ENCODE results near the gene TMEM132C. TPM values are rescaled to one million over a fixed set of nuclear protein-coding genes. Genes with fewer than 3 reads are reported as not detected.

TMEM132C gene
- polyA plus RNA-seq, 1 donor = 1.3 TPM

- Histone ChIP-seq H3K36me3 (ENCODE audit: control insufficient read depth, insufficient read depth, low read length) (no peaks in the 10 kb centered on the region), H3K4me3 (ENCODE audit: low read length) (no peak overlapping the region), H3K27me3 (ENCODE audit: control insufficient read depth, insufficient read depth, low read length) (peaks cover 7% of the 10 kb centered on the region), H3K4me1 (ENCODE audit: control insufficient read depth, insufficient read depth, low read length) (no peaks in the 10 kb centered on the region), H3K27ac (ENCODE audit: low read length) (no peak overlapping the region), H3K9me3 (ENCODE audit: control insufficient read depth, low read depth, low read length) (no peaks in the 10 kb centered on the region)
- WGBS (ENCODE audit: insufficient coverage, low lambda C conversion rate) = 83% methylated on average over 3 of the region's 9 CpGs
- DNase-seq = no peak
These were observed 8.0 kb upstream of the TMEM132C start for GRCh38 chr12:128258866-128259555.

- H3K27ac ChIP-seq (ENCODE audit: low read length) = no peak overlapping the region
- no peak for DNase-seq
- no peak overlapping the region for H3K4me3 ChIP-seq (ENCODE audit: low read length)
- 0% methylated on average over 1 of the region's 5 CpGs for WGBS (ENCODE audit: insufficient coverage, low lambda C conversion rate)
- H3K36me3 ChIP-seq (ENCODE audit: control insufficient read depth, insufficient read depth, low read length) = no peaks in the 10 kb centered on the region
- no peaks in the 10 kb centered on the region for H3K4me1 ChIP-seq (ENCODE audit: control insufficient read depth, insufficient read depth, low read length)
- H3K9me3 ChIP-seq (ENCODE audit: control insufficient read depth, low read depth, low read length) = no peaks in the 10 kb centered on the region
- peaks cover 9% of the 10 kb centered on the region for H3K27me3 ChIP-seq (ENCODE audit: control insufficient read depth, insufficient read depth, low read length)
These were observed 7.4 kb upstream of the TMEM132C start for GRCh38 chr12:128259556-128260070.

- WGBS (ENCODE audit: insufficient coverage, low lambda C conversion rate) = 86% methylated on average over 1 of the region's 3 CpGs
- no peaks in the 10 kb centered on the region for H3K36me3 ChIP-seq (ENCODE audit: control insufficient read depth, insufficient read depth, low read length)
- no peak overlapping the region for H3K4me3 ChIP-seq (ENCODE audit: low read length)
- no peak for DNase-seq
- H3K27me3 ChIP-seq (ENCODE audit: control insufficient read depth, insufficient read depth, low read length) = peaks cover 30% of the 10 kb centered on the region
- no peaks in the 10 kb centered on the region for H3K4me1 ChIP-seq (ENCODE audit: control insufficient read depth, insufficient read depth, low read length)
- no peaks in the 10 kb centered on the region for H3K9me3 ChIP-seq (ENCODE audit: control insufficient read depth, low read depth, low read length)
- H3K27ac ChIP-seq (ENCODE audit: low read length) = no peak overlapping the region
These were observed 5.2 kb upstream of the TMEM132C start for GRCh38 chr12:128261757-128262156.

GRCh38 chr12:128265566-128265965 lies 1.4 kb upstream of the TMEM132C start:
- H3K27me3 ChIP-seq (ENCODE audit: control insufficient read depth, insufficient read depth, low read length) = peaks cover 61% of the 10 kb centered on the region
- H3K9me3 ChIP-seq (ENCODE audit: control insufficient read depth, low read depth, low read length) = no peaks in the 10 kb centered on the region

GRCh38 chr12:128266086-128266485 lies 884 bp upstream of the TMEM132C start:
- Histone ChIP-seq H3K27me3 (ENCODE audit: control insufficient read depth, insufficient read depth, low read length) (peaks cover 62% of the 10 kb centered on the region), H3K36me3 (ENCODE audit: control insufficient read depth, insufficient read depth, low read length) (no peaks in the 10 kb centered on the region), H3K27ac (ENCODE audit: low read length) (no peak overlapping the region), H3K4me3 (ENCODE audit: low read length) (no peak overlapping the region), H3K4me1 (ENCODE audit: control insufficient read depth, insufficient read depth, low read length) (no peaks in the 10 kb centered on the region), H3K9me3 (ENCODE audit: control insufficient read depth, low read depth, low read length) (no peaks in the 10 kb centered on the region)
- WGBS (ENCODE audit: insufficient coverage, low lambda C conversion rate) = no CpG with 5 or more reads among the region's 12 CpGs
- no peak for DNase-seq

More at GRCh38 chr12:128265566-128265965, 1.4 kb upstream of the TMEM132C start:
- Histone ChIP-seq H3K4me3 (ENCODE audit: low read length) (no peak overlapping the region), H3K36me3 (ENCODE audit: control insufficient read depth, insufficient read depth, low read length) (no peaks in the 10 kb centered on the region), H3K27ac (ENCODE audit: low read length) (no peak overlapping the region), H3K4me1 (ENCODE audit: control insufficient read depth, insufficient read depth, low read length) (no peaks in the 10 kb centered on the region)
- DNase-seq = no peak
- WGBS (ENCODE audit: insufficient coverage, low lambda C conversion rate) = no CpG with 5 or more reads among the region's 7 CpGs

GRCh38 chr12:128266541-128267130 lies 334 bp upstream of the TMEM132C start:
- H3K36me3 ChIP-seq (ENCODE audit: control insufficient read depth, insufficient read depth, low read length) = no peaks in the 10 kb centered on the region
- no peak for DNase-seq
- no peak overlapping the region for H3K27ac ChIP-seq (ENCODE audit: low read length)
- no peaks in the 10 kb centered on the region for H3K9me3 ChIP-seq (ENCODE audit: control insufficient read depth, low read depth, low read length)
- no CpG with 5 or more reads among the region's 58 CpGs for WGBS (ENCODE audit: insufficient coverage, low lambda C conversion rate)
- peaks cover 62% of the 10 kb centered on the region for H3K27me3 ChIP-seq (ENCODE audit: control insufficient read depth, insufficient read depth, low read length)
- H3K4me1 ChIP-seq (ENCODE audit: control insufficient read depth, insufficient read depth, low read length) = no peaks in the 10 kb centered on the region
- no peak overlapping the region for H3K4me3 ChIP-seq (ENCODE audit: low read length)

GRCh38 chr12:128267651-128268378 lies 845 bp downstream of the TMEM132C start:
- Histone ChIP-seq H3K4me3 (ENCODE audit: low read length) (peak overlapping the region; percentile 16), H3K36me3 (ENCODE audit: control insufficient read depth, insufficient read depth, low read length) (no peaks in the 10 kb centered on the region), H3K9me3 (ENCODE audit: control insufficient read depth, low read depth, low read length) (no peaks in the 10 kb centered on the region), H3K4me1 (ENCODE audit: control insufficient read depth, insufficient read depth, low read length) (no peaks in the 10 kb centered on the region), H3K27ac (ENCODE audit: low read length) (no peak overlapping the region), H3K27me3 (ENCODE audit: control insufficient read depth, insufficient read depth, low read length) (peaks cover 62% of the 10 kb centered on the region)
- WGBS (ENCODE audit: insufficient coverage, low lambda C conversion rate) = no CpG with 5 or more reads among the region's 51 CpGs
- peak in 1 of 2 donors; percentile 5 for DNase-seq

- Histone ChIP-seq H3K27me3 (ENCODE audit: control insufficient read depth, insufficient read depth, low read length) (peaks cover 60% of the 10 kb centered on the region), H3K9me3 (ENCODE audit: control insufficient read depth, low read depth, low read length) (no peaks in the 10 kb centered on the region), H3K36me3 (ENCODE audit: control insufficient read depth, insufficient read depth, low read length) (no peaks in the 10 kb centered on the region), H3K27ac (ENCODE audit: low read length) (no peak overlapping the region), H3K4me1 (ENCODE audit: control insufficient read depth, insufficient read depth, low read length) (no peaks in the 10 kb centered on the region), H3K4me3 (ENCODE audit: low read length) (peak overlapping the region; percentile 10)
- no peak for DNase-seq
- no CpG with 5 or more reads among the region's 32 CpGs for WGBS (ENCODE audit: insufficient coverage, low lambda C conversion rate)
These were observed 1.5 kb downstream of the TMEM132C start for GRCh38 chr12:128268379-128268995.

- no peak overlapping the region for H3K27ac ChIP-seq (ENCODE audit: low read length)
- H3K4me1 ChIP-seq (ENCODE audit: control insufficient read depth, insufficient read depth, low read length) = no peaks in the 10 kb centered on the region
- no peak overlapping the region for H3K4me3 ChIP-seq (ENCODE audit: low read length)
- no peaks in the 10 kb centered on the region for H3K36me3 ChIP-seq (ENCODE audit: control insufficient read depth, insufficient read depth, low read length)
- no CpG with 5 or more reads among the region's 10 CpGs for WGBS (ENCODE audit: insufficient coverage, low lambda C conversion rate)
- DNase-seq = no peak
- H3K27me3 ChIP-seq (ENCODE audit: control insufficient read depth, insufficient read depth, low read length) = peaks cover 56% of the 10 kb centered on the region
- no peaks in the 10 kb centered on the region for H3K9me3 ChIP-seq (ENCODE audit: control insufficient read depth, low read depth, low read length)
These were observed 2.2 kb downstream of the TMEM132C start for GRCh38 chr12:128269181-128269591.

- H3K4me3 ChIP-seq (ENCODE audit: low read length) = no peak overlapping the region
- no peaks in the 10 kb centered on the region for H3K4me1 ChIP-seq (ENCODE audit: control insufficient read depth, insufficient read depth, low read length)
- WGBS (ENCODE audit: insufficient coverage, low lambda C conversion rate) = no CpG with 5 or more reads among the region's 4 CpGs
- no peaks in the 10 kb centered on the region for H3K9me3 ChIP-seq (ENCODE audit: control insufficient read depth, low read depth, low read length)
- H3K27me3 ChIP-seq (ENCODE audit: control insufficient read depth, insufficient read depth, low read length) = no peaks in the 10 kb centered on the region
- DNase-seq = no peak
- no peaks in the 10 kb centered on the region for H3K36me3 ChIP-seq (ENCODE audit: control insufficient read depth, insufficient read depth, low read length)
- H3K27ac ChIP-seq (ENCODE audit: low read length) = no peak overlapping the region
These were observed 9.5 kb downstream of the TMEM132C start for GRCh38 chr12:128276471-128276870.

All from large intestine (tissue), 3 donors.